GM13977 (cell line): Measurements from ENCODE around the gene INSR.

Experiments used
- DNase-seq: peaks from one replicate; pipeline ENCODE4 v3.0.0; 2012; ENCODE audit warnings: low spot score
- CTCF ChIP-seq: IDR thresholded peaks from 2 replicates; pipeline ENCODE4 v1.5.1; 2012; ENCODE audit warnings: mild to moderate bottlenecking, control low read depth; ENCODE audit not compliant: insufficient read depth; ENCODE audit errors: extremely low read depth, missing control alignments
- in situ Hi-C: fragments of 300-500 bp; cut with MboI; formaldehyde crosslinking; loops from one replicate; pipeline ENCODE4 v1.12.0; 2022; ENCODE audit warnings: low sequenced_read_pairs, low pct_unique_long_range_greater_than_20kb, mixed read lengths, inconsistent platforms; ENCODE audit not compliant: unreplicated experiment

INSR gene

GRCh38 chr19:7140137-7140536 lies 154.1 kb downstream of the INSR start:
- no peak for DNase-seq
- in situ Hi-C loops, result no loop called here

GRCh38 chr19:7139095-7139494 lies 155.1 kb downstream of the INSR start:
- TF ChIP-seq CTCF, result no peak
- DNase-seq, result no peak
- in situ Hi-C loops, result no loop called here

More at GRCh38 chr19:7140137-7140536, 154.1 kb downstream of the INSR start:
- TF ChIP-seq CTCF, result no peak

- DNase-seq, result no peak
- no peak for TF ChIP-seq CTCF
- in situ Hi-C loops, result no loop called here
Observed at GRCh38 chr19:7138402-7138801, 155.8 kb downstream of the INSR start.

- no peak for TF ChIP-seq CTCF
- DNase-seq, result no peak
- in situ Hi-C loops, result no loop called here
Observed at GRCh38 chr19:7137120-7137519, 157.1 kb downstream of the INSR start.

- in situ Hi-C loops, result no loop called here
- DNase-seq, result no peak
- TF ChIP-seq CTCF, result no peak
Observed at GRCh38 chr19:7132054-7132453, 162.2 kb downstream of the INSR start.

- in situ Hi-C loops, result no loop called here
- no peak for TF ChIP-seq CTCF
Observed at GRCh38 chr19:7130043-7130442, 164.2 kb downstream of the INSR start.

GRCh38 chr19:7126132-7126531 lies 168.1 kb downstream of the INSR start:
- no peak for DNase-seq
- no peak for TF ChIP-seq CTCF
- in situ Hi-C loops, result no loop called here

More at GRCh38 chr19:7130043-7130442, 164.2 kb downstream of the INSR start:
- DNase-seq, result no peak
